Activated naive CD4-positive, alpha-beta T cell treated with anti-CD3 and anti-CD28 coated beads, Interleukin-2, amount 10 ng/mL, durations not matched to agents 7 days and 5 days (primary cell): ENCODE data around the gene NME3.
A peak's percentile ranks its signal among the peaks of the same experiment; 100 is the strongest.

Experiments used
- CTCF ChIA-PET: fragments of 350-600 bp; sonication (Branson Sonifier 250); formaldehyde crosslinking; loops from one replicate; lab custom pipeline; 2021; ENCODE audit warnings: antibody characterized with exemption; lab: Charles Lee
- DNase-seq: peaks from one replicate; pipeline ENCODE4 v3.0.0-alpha.2; 2020
- H3K27ac Mint-ChIP-seq: one replicate; pipeline ENCODE4 v1.8.0; 2021; ENCODE audit warnings: mild to moderate bottlenecking, moderate library complexity, mixed read lengths
- H3K27me3 Mint-ChIP-seq: one replicate; pipeline ENCODE4 v1.8.0; 2021; ENCODE audit warnings: mild to moderate bottlenecking, mixed read lengths
- H3K36me3 Mint-ChIP-seq: one replicate; pipeline ENCODE4 v1.8.0; 2021; ENCODE audit warnings: mixed read lengths
- H3K4me1 Mint-ChIP-seq: one replicate; pipeline ENCODE4 v1.8.0; 2021; ENCODE audit warnings: mixed read lengths
- H3K4me3 Mint-ChIP-seq: one replicate; pipeline ENCODE4 v1.8.0; 2021; ENCODE audit warnings: mild to moderate bottlenecking, moderate library complexity, mixed read lengths
- H3K9me3 Mint-ChIP-seq: one replicate; pipeline ENCODE4 v1.8.0; 2021; ENCODE audit warnings: mixed read lengths

Gene NME3

DNA sequence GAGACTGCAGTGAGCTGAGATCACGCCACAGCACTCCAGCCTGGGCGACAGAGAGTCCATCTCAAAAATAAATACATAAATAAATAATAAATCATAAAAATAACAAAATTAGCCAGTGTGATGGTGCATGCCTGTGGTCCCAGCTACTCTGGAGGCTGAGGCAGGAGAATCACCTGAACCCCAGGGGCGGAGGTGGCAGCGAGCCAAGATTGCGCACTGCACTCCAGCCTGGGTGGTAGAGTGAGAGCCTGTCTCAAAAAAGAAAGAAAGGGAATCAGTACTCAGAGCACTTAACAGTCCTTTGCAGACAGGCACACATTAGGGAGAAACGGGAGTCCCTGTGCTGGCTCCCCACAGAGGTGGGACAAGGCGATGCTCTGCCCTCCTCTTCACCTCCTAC lies 40.3 kb downstream of the NME3 start:
- CTCF ChIA-PET, result no interaction called here

DNA sequence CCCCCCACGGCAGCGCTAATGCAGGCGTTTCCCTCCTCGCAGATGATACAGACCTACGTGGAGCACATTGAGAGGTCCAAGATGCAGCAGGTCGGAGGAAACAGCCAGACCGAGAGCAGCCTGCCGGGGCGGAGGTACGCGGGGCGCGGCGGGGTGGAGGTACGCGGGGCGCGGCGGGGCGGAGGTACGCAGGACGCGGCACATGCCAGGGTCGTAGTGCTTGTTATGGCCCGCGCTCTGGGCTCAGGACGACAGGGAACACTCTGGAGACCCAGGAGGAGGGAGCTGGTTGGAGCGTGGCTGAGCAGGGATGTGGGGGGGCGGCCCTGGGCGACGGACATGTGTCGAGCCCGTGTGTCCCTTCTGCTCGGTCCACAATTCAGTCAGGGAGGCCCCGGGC lies 41.9 kb downstream of the NME3 start:
- Mint-ChIP-seq H3K27me3 (no peaks in the 10 kb centered on the region), H3K4me3 (no peak overlapping the region), H3K27ac (no peak overlapping the region), H3K9me3 (no peaks in the 10 kb centered on the region), H3K36me3 (peaks cover 25% of the 10 kb centered on the region), H3K4me1 (no peaks in the 10 kb centered on the region)
- DNase-seq, result no peak
- CTCF ChIA-PET, result interaction anchor here (1.3 kb wide), 1 partner anchor 24 kb away, joined by 4 read pairs; the partner anchor contains the start of gene MAPK8IP3

More for the DNA sequence above, 40.3 kb downstream of the NME3 start:
- Mint-ChIP-seq H3K4me1 (no peaks in the 10 kb centered on the region), H3K27ac (no peak overlapping the region), H3K36me3 (peaks cover 22% of the 10 kb centered on the region), H3K4me3 (no peak overlapping the region), H3K9me3 (no peaks in the 10 kb centered on the region), H3K27me3 (no peaks in the 10 kb centered on the region)
- no peak for DNase-seq

DNA sequence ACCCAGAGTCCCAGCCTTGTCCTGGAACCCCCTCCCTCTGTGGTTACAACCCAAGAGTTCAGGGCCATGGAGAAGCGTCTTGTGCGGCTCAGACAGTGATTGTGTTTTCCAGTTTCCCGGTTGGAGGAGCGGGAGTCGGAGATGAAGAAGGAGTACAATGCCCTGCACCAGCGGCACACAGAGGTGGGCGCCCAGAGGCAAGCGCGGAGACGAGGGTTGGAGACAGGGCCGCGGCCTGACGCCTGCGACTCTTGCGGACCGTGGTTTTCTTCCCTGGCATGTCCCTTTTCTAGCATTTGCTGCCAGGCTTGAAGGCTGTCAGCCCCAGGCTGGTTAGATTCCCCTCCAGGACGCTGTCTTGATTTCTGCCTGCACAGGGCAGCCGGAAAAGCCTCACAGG lies 42.3 kb downstream of the NME3 start:
- Mint-ChIP-seq H3K27ac (no peak overlapping the region), H3K27me3 (no peaks in the 10 kb centered on the region)
- CTCF ChIA-PET, result interaction anchor here (1.3 kb wide), 1 partner anchor 23 kb away, joined by 4 read pairs; the partner anchor contains the start of gene MAPK8IP3

DNA sequence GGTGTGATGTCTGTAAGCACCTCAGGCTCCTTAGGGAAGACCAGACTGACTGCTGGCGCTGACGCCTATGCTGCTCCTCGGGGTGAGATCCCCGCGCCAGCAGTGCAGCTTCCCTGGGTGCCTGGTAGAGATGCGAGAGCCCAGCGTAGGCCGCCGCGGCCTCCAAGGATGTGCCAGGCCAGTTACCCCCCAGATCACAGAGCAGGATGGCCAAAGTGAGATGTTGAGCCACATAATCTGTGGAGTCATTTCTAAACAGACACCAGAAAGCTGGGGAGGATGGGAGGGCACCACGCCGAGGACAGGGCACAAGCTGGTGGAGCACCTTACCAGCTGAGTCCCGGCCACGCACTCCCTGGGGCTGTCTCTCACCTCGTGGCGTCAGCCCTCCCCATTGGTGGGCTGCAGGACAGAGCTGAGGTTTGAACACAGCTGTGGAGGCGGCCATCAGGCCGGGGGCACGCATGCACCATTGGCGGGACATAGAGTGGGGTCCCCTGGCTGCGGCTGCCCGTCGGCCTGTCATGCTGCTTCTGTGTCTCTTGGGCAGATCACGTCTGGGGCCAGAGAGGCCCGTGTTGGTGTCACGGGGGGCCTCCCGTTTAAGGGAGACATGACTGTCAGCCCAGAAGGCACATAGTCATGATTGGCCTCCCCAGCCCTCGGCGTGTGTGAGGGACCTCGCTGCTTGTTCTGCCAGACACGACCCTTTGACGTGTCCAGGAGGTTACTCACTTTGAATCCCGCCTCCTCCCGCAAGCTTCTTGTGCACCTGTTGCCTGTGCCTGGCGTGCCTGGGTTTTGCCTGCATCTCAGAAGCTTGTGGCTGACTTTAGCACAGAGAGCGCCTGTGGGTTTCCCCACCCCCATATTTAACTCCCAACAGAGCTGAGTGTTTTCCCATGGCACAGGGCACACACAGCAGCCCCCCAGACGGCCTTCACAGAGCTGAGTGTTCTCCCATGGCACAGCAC lies 43.4 kb downstream of the NME3 start:
- H3K27ac Mint-ChIP-seq, result peak overlapping the region; percentile 4
- CTCF ChIA-PET, result no interaction called here

More for the DNA sequence above, 42.3 kb downstream of the NME3 start:
- Mint-ChIP-seq H3K4me3 (no peak overlapping the region), H3K4me1 (no peaks in the 10 kb centered on the region), H3K9me3 (no peaks in the 10 kb centered on the region), H3K36me3 (peaks cover 25% of the 10 kb centered on the region)
- DNase-seq, result no peak

DNA sequence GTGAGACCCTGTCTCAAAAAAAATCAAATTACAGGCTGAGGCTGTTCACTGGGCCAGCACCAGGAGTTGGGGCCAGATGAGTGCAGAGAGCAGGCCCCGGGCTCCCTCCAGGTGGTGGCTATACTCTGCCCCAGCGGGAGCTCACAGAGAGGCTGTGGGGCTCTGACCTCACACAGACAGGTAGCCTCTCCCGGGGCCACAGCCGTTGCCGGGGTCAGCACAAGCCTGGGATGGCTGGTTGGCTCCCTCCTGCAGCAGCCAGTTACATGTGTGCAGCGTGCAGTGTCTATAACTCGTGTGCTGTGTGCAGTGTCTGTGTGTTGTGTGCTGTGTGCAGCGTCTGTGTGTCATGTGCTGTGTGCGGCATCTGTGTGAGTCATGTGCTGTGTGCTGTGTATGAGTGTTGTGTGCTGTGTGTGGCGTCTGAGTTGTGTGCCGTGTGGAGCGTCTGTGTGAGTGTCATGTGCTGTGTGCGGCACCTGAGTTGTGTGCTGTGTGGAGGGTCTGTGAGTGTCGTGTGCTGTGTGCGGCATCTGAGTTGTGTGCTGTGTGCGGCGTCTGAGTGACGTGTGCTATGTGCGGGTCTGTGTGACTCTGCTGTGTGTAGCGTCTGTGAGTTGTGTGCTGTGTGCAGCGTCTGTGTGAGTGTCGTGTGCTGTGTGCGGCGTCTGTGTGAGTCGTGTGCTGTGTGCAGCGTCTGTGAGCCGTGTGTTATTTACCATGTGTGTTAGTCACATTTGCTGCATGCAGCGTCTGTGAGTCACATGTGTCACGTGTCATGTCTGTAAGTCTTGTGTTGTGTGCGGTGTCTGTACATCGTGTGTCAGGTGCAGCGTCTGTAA lies 44.5 kb downstream of the NME3 start:
- CTCF ChIA-PET, result no interaction called here
- H3K27ac Mint-ChIP-seq, result peak overlapping the region; percentile 4
- no peaks in the 10 kb centered on the region for H3K27me3 Mint-ChIP-seq
- peaks cover 21% of the 10 kb centered on the region for H3K36me3 Mint-ChIP-seq
- DNase-seq, result no peak
- H3K4me3 Mint-ChIP-seq, result no peak overlapping the region
- peaks cover 19% of the 10 kb centered on the region for H3K4me1 Mint-ChIP-seq
- H3K9me3 Mint-ChIP-seq, result no peaks in the 10 kb centered on the region

More for the DNA sequence above, 43.4 kb downstream of the NME3 start:
- H3K36me3 Mint-ChIP-seq, result peaks cover 22% of the 10 kb centered on the region
- H3K4me1 Mint-ChIP-seq, result peaks cover 9% of the 10 kb centered on the region
- no peak overlapping the region for H3K4me3 Mint-ChIP-seq
- H3K27me3 Mint-ChIP-seq, result no peaks in the 10 kb centered on the region
- DNase-seq, result no peak
- no peaks in the 10 kb centered on the region for H3K9me3 Mint-ChIP-seq

DNA sequence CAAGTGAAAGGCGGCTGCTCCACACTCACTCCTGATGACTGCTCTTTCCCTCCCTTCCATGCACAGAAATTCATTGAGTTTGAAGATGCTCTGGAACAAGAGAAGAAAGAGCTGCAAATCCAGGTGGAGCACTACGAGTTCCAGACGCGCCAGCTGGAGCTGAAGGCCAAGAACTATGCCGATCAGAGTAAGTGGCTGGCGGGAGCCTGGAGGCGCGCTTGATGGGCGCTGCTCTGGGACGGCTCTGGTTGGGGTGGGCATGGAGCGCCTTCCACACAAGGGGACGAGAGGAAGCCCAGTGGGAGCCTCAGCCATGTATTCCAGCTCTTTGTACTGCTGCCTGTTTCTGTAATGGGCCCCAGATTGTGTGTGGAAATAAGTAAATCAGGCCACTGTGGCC lies 46.9 kb downstream of the NME3 start:
- Mint-ChIP-seq H3K27me3 (no peaks in the 10 kb centered on the region), H3K4me1 (peaks cover 38% of the 10 kb centered on the region), H3K9me3 (no peaks in the 10 kb centered on the region), H3K27ac (no peak overlapping the region), H3K4me3 (no peak overlapping the region), H3K36me3 (peaks cover 21% of the 10 kb centered on the region)
- CTCF ChIA-PET, result interaction anchor here (1.0 to 1.5 kb wide), 4 partner anchors 14 to 23 kb away, joined by 3 to 5 read pairs (median 4); no protein-coding TSS in a partner anchor
- no peak for DNase-seq

DNA sequence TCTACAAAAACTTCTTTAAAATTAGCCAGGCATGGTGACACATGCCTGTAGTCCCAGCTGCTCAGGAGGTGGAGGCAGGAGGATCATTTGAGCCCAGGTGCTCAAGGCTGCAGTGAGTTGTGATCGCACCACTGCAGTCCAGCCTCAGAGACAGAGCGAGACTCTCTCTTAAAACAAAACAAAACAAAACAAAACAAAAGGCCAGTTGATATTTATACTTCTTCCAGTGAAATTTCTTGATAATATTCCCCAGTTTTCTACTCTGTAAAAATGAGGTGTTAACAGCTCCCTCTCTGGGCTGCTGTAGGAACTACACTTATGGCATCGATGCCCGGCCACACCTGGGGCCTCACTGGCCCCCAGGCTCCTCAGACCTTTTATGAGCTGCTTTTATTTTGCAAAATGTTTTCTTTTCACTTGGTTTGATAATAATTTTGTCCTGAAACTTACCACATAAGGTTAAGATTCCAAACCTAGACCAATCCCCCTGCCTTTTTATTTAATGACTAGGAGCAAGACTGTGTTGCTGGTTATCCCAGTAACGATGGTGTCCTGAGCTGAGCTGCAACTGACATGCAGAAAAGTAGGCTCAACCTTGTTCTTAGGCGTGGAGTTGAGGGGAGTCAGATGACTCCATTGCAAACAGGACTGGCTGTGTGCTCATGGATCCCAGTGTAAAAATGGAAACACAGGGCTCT lies 47.7 kb downstream of the NME3 start:
- H3K4me3 Mint-ChIP-seq, result no peak overlapping the region
- peaks cover 46% of the 10 kb centered on the region for H3K4me1 Mint-ChIP-seq
- CTCF ChIA-PET, result interaction anchor here (0.6 to 1.4 kb wide), 11 partner anchors 13 to 621 kb away, joined by 3 to 4 read pairs (median 3); no protein-coding TSS in a partner anchor
- no peaks in the 10 kb centered on the region for H3K27me3 Mint-ChIP-seq
- DNase-seq, result peak; percentile 64
- H3K27ac Mint-ChIP-seq, result peak overlapping the region; percentile 72
- peaks cover 17% of the 10 kb centered on the region for H3K36me3 Mint-ChIP-seq
- no peaks in the 10 kb centered on the region for H3K9me3 Mint-ChIP-seq

DNA sequence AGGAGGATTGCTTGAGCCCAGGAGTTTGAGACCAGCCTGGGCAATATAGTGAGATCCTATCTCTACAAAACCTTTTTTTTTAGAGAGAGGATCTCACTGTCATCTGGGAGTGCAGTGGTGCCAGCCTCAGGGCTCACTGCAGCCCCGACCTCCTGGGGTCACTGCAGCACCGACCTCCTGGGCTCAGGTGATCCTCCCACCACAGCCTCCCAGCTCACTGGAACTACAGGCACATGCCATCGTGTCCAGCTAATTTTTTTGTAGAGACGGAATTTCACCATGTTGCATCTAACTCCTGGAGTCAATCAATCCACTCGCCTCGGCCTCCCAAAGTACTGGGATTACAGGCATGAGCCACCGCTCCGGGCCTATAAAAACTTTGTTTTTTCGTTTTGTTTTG lies 50.0 kb downstream of the NME3 start:
- Mint-ChIP-seq H3K4me1 (peaks cover 46% of the 10 kb centered on the region), H3K27ac (peak overlapping the region; percentile 75)
- CTCF ChIA-PET, result no interaction called here

More for the DNA sequence above, 50.0 kb downstream of the NME3 start:
- no peaks in the 10 kb centered on the region for H3K9me3 Mint-ChIP-seq
- H3K4me3 Mint-ChIP-seq, result no peak overlapping the region
- DNase-seq, result no peak
- H3K36me3 Mint-ChIP-seq, result peaks cover 7% of the 10 kb centered on the region
- no peaks in the 10 kb centered on the region for H3K27me3 Mint-ChIP-seq
